Mesenteric fat pad (tissue), 1 donor: ENCODE measurements around the gene FAM200B. TPM values are rescaled to one million over a fixed set of nuclear protein-coding genes. Genes with fewer than 3 reads are reported as not detected.

Experiments
- DNase-seq: peaks from one replicate; pipeline ENCODE4 v3.0.0-alpha.2; 2020; ENCODE audit warnings: low spot score
- total RNA-seq: library from RNA; stranded (reverse); fragmentation: NEBNext Ultra II Directional; extraction: Animal tissue kit (Norgen Biotek cat#: 25700); gene quantifications from one replicate; pipeline ENCODE4 v1.2.1, GENCODE V29; 2021
- donor health status: DM: yes; HTN: yes; CAD: no.

The FAM200B gene
- total RNA-seq, 1 donor from 2014 or later = 32.9 TPM

DNA sequence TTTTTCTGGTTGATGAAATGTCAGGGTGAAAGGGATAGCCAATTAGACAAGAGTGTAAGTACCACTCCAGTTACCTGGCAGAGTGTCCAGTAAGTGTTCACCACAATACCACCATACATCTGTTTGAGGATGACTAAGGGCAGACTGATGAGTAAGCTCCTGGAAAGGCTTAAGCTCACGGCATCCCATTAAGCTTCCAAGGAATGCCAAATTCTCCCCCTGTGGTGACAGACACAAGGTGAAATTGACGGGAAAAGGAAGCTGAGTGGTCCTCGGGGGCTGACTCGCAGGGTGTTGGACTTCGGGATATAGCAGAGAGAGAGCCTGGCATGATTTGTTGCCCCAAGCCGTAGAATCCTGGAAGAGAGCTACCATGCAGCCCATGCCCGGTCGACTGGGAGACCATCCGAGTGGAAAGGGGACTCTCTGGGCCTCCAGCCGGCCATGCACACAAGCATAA, 13.6 kb downstream of the FAM200B start:
- no peak for DNase-seq

DNA sequence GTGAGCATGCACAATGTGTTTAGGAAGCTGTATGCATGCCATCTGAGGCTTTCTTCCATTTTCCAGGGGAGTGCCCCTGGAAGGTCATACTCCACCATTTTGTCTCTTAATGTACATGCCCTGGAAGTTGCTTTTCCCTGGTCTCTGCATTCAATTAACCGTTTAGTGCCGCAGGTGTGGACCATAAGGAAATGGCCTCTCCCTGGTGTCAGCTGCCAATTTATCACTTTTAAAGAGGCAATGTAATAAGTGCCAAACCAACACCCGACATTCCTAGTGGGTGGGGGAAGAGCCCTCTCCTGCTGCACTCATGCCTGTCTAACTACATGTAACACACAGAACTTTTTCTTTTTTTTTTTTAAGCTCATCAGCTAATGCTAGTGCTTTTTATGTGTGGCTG, 14.1 kb downstream of the FAM200B start:
- DNase-seq = no peak

DNA sequence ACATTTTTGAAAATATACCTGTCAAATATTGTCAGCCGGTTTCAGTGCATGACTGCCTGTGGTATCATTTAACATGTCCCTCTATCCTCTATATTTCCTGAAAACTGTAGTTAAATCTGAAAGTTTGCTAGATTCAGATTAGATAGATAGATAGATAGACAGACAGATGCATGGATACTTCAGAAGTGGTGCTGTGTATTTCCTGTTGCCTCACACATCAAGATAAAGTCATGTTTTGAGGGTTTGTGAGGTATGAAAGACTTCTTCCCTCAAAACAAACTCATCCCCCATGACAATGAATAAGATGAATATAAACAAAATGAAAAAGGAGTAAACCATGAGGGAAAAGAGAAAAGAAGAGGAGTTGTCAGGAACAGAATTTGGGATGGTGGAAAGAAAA, 15.2 kb downstream of the FAM200B start:
- no peak for DNase-seq

DNA sequence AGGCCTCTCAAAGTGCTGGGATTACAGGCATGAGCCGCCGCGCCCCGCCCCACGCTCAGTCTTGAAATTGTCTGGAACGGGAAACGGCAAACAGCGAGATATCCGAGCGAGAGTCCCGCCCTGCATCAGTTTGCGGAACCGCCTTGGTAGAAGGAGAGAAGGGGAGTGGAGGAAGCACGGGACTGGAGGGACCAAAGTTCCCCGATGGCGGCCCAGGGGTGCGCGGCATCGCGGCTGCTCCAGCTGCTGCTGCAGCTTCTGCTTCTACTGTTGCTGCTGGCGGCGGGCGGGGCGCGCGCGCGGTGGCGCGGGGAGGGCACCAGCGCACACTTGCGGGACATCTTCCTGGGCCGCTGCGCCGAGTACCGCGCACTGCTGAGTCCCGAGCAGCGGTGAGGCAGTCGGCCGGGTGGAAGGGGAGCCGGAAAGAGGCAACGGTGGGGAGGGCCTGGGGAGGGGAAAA, 21.3 kb downstream of the FAM200B start, which contains the start of gene BST1:
Gene BST1 (plus strand): TSS at position 125 of the 463 bp plus-strand sequence. CDS start 80 bp downstream, at position 205.
- peak; percentile 94 for DNase-seq

DNA sequence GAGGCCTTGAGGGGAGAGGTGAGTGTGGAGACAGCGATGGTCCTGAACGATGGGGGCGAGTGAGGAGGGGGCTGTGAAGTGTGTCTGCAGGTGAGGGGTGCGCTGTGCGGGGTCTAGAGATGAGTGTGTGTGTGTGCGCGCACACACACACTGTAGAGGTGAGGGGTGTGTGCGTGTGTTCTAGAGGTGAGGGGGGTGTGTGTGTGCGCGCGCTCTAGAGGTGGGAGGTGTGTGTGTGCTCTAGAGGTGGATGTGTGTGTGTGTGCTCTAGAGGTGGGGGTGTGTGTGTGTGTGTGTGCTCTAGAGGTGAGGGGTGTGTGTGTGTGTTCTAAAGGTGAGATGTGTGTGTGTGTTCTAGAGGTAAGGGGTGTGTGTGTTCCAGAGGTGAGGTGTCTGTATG, 21.8 kb downstream of the FAM200B start:
- DNase-seq = no peak

DNA sequence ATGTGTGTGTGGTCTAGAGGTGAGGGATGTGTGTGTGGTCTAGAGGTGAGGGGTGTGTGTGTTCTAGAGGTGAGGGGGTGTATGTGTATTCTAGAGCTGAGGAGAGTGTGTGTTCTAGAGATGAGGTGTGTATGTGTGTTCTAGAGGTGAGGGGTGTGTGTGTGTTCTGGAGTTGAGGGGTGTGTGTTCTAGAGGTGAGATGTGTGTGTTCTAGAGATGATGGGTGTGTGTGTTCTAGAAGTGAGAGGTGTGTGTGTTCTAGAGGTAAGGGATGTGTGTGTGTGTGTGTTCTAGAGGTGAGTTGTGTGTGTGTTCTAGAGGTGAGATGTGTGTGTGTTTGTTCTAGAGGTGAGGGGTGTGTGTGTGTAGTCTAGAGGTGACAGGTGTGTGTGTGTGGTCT, 22.5 kb downstream of the FAM200B start:
- DNase-seq = no peak

DNA sequence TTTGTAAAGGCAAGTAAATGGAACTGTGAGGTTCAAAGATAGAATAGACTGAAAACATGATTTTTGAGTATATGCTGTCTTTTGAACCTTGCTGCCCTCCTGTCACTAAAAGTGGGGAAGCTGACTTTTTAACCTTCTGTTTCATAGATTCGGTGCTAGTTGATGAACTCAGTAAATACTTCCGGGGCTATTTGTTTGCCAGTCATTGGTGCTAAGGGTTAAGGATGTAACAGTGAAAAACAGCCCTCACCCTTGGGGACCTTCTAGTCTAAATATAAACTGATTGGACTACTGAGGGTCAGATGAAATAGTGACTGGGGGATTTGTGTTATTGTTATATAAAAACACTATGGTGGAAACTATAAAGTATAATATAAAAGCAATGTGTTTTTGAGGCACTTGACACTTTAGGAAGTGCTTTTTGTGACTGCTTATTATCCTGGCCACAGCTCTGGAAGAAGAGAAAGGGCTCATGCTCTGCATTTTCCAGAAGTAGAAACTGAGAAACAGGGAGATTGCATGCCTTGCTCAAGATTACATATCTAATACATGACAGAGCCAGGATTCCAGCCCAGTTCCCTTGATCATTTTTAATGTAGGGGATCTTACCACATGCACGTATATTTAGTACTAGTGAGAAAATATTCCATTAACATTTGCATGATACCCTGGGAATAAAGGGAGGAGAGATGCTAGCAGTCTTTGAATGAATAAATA, 25.2 kb downstream of the FAM200B start:
- no peak for DNase-seq

DNA sequence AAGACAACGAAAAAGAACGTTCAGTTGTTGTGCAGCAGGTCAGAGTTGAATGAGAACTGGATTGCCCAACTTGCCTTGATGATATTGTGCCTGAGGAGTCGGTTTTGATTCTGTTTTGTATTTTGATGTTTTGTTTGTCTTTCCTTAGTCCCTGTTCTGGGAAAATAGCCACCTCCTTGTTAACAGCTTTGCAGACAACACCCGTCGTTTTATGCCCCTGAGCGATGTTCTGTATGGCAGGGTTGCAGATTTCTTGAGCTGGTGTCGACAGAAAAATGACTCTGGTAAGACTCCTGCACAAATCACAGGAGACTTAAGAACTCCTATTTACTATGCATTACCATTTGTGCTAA, 25.7 kb downstream of the FAM200B start:
- no peak for DNase-seq

DNA sequence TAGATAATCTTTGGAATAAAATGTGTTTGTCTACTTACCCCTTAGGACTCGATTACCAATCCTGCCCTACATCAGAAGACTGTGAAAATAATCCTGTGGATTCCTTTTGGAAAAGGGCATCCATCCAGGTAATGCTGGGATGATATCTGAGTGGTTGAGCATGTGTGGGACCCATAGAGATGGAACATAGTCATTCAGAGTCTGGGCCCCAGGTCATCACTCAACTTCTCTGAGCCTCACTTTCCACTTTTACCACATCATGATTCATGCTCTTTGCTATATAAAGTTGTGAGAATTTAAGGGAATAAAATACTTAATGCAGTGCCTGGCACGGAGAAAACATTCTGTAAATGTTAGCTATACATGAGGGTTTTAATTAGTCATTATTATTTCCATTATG, 30.1 kb downstream of the FAM200B start:
- DNase-seq = no peak

DNA sequence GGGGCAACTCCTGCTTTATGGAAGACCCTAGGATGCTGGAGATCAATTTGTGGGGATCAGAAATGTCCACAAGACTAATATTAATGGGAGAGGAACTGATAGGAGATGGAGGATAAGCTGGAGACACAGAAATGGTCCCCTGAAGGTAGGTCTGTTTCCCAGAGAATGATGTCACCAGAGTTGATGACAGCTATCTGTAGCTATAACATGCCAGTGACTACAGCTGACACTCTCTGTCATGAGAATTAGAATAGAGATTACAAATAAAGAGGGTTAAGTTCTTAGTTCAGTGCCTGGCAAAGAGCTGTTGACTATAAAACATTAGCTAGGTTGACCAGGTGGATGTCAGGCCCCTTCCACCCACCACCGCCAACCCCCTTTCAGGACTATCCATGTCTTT, 30.6 kb downstream of the FAM200B start:
- no peak for DNase-seq

DNA sequence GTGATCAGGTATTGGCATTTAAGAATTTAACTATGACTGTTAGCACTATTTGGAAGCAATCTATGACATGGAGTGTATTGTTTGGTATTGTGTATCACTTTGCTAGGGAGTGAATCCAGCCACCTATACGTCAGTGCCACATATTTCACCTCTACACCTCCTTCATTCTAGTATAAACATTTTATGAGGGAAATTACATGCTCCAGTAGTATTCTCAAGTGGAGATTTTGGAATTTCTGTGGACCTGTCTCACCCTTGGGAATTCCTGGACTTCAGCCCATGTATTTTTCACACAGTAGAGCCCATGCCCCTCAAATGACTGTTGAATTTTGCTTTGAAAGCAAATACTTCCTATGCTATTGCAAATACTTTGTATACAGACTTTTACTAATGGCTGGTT, 32.5 kb downstream of the FAM200B start:
- DNase-seq = no peak

DNA sequence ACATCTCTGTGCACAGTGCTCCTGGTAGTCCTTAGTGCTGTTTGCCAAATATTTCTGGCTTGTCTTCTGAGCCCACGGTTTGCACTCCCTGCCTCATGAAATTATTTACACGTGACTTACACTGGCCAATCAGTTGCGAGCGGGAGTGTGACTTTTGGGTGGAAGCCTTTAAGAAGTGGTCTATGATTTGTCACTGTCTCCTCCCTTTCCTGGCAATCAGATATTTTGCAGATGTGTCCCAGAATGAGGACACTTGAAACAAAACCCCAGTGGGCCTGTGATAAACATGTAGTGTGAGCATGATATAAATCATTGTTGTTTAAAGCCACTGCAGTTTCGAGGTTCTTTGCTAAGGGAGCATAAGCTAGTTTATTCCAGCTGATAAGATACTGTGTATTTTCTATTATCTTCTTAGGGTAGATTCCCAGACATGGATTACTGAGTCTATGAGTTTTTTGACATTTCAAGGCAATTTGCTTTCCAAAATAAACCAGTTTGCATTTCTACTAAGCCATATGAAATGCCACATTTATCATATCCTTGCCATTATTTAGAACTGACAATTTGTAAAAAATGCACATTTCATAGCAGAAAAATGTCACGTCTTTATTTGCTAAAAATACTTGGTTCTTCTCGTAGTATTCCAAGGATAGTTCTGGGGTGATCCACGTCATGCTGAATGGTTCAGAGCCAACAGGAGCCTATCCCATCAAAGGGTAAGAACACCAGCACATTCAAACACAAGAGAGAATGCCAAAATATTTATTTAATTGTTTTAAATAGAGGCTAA, 33.2 kb downstream of the FAM200B start:
- DNase-seq = no peak

DNA sequence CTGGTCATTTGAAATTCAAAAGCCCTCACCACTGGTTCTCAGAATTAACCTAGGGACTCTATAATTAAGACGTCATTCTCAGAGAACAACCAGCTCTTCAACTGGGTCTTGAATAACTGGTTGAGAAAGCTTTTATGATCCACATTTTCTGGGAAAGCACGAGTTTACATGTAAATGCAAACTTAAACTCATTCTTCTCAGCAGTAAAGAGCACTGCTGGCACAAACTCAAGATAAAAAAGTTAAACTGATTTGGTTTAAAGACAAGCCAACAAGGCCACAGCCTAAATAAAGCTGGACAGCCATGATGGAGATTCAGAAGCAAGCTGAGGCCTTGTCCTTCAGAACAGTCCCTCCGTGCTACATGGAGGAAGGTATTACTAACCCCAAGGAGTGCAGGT, 34.5 kb downstream of the FAM200B start:
- no peak for DNase-seq

DNA sequence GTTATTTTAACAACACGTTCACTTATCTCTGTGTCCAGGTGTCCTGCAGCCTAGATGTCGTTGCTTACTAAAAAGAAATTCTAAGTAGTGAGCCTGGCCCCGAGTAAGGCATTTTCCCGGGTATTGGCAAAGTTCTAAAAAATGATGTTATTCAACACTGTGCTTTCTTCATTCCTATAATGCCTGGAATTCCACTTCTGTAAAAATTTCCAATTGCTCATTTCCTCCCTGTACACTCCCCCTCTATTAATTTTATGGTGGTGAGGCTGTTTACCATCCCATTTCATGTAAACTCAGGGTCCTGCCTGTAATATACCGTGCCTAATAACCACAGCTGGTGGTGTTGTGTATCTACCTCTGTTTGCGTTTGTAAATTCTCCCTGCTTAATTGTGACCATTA, 35.5 kb downstream of the FAM200B start:
- no peak for DNase-seq

DNA sequence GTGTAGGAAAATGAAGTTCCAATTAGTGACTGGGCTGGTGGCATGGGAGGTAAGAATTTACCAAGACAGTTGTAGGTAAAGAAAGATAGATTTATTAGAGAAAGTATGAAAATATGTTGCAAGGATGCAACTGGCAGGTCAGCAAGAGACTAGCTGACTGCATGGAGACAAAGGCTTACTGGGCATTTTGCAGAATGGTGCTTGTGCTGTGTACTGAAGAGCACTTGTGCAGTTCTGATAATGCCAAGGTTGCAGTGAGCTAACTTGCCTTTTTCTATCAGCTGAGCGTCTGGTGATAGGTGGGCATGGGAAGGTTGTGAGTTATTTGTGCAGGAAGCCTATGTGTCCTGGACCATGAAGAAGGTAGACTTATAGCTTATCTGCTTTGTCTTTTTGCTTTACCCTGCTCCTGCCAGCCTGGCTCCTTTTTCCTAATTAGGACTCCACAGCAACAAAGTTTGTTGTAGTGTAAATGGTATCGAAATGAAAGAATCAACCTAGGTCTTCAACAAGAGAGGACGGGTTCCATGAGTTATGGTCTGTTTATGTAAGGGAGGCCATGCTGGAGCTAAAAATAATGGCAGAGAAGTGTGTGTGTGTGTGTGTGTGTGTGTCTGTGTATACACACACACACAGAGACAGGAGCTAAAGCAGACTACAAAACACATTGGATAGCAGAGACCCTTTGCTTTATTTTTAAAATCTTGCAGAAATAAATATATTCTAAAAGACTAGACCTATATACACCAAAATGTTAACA, 36.2 kb downstream of the FAM200B start:
- no peak for DNase-seq

DNA sequence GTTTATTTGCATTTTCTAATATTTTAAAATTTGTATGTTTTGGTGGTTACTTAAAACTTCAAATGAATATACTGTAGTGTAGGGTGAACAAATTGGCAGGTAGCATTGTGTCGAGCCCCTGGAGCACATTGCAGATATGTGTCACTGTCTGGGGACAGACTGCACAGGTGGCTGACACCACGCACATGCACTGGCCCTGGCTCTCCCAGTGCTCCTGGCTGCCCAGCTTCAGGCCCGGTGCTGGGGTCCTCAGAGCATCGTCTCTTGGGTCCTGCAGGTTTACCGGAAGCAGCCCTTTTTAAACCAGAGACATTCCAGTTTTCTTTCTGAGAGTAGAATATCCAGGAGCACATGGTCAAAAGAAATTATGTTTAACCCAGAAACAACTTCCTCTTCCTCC, 36.8 kb downstream of the FAM200B start:
- no peak for DNase-seq

DNA sequence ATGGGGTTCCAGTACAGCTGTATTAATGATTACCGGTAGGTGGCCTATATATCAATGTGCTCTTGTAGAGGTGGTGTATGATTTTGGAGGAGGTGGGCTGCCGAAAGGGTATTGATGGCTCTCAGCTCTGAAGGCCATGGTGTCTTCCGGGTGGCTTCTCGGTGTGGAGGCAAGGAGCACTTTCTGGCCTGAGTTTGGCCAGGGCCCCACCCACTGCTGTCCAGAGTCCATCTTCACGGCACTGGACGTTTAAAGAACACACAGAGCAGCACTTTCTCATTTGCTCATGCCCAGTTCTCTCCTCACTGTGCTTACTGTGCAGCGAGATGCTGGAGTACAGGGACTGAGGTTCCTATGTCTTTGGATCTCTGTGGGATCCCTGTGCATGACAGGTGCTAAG, 37.3 kb downstream of the FAM200B start:
- no peak for DNase-seq

DNA sequence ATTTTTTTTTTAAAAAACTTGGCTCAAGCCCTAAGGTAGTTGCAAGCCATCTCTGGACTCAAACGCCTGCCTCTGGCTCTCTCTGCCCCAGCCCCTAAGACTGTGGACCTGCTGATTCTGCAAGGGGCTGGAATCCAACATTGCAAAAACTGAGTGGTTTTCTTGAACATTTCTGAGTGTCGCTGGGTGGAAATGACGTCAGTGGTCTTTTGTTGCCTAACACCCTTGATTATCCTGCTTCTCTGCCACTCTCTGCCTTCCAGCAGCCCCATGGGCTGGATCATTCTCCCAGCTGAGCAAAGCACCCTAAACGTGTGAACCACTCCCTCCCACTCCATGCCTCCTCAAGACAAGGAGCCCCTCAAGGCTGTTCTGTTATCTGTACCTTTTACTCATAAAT, 37.9 kb downstream of the FAM200B start:
- no peak for DNase-seq

DNA sequence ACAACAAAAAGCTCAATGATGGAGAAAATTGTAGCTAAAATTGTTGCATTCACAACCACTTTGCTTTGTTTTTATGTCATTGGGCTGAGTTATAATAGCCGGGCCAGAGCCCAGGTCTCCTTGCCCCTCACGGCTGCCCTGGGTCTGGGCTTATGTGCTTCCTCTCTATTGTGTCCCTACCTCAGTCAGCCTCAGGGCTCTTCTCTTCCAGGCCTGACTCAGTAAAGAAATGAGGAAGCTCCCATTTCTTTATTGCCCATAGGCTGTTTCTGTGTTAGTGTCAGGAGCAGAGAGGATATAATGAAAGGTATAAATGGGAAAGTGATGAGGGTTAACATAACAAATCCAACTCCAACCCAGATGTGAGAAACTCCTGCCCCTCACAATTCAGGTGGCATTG, 39.2 kb downstream of the FAM200B start:
- no peak for DNase-seq

DNA sequence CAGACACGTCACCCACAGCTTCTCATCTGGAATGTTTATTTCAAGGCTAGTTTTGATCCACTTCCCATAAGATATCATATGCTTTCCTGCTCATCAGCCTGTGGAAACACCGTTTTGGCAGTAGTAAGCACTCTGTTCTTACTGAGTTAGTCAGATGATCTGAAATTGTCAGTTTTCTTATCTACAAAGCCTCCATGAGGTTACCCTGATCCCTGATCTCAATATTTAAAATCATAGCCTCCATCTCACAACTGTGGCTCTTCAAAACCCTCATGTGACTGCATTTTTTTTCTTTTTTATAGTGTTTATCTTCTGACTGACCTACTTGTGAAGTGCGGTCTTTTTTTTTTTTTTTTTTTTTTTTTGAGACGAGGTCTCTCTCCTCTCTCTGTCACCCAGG, 44.0 kb downstream of the FAM200B start:
- no peak for DNase-seq

DNA sequence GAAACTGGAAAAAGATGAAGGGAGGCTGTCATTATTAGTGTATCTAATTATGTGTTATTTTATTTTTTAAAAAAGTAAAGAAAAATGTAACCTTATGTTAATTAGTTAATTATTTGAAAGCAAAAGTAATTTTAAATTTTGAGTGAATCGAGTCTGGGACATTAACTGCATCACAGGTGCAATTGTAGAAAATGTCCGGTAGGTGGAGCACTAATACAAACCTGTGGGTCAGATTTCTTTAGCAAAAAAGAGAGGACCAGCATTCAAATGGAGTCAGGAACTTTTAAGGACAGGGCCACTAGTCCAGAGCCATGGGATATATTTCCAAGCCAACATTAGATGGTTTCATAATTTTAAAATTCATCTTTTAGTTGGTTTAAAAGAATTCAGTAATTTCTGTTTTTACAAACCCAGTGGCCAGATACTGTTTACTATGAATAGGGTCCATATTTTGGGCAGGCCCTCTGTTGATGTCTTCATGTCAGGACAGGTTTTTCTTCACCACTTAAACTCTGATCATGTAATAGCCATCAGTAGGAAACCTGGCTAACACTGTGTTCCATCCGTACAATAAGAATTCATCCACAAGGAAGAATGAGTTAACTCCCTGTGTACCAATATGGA, 48.4 kb downstream of the FAM200B start:
- DNase-seq = no peak
